ACC112 (cell line): Measurements from ENCODE around the gene FSD1.
"Not testable (repeated sequence)": the region's sequence is repeated elsewhere in the genome, so short reads cannot be mapped to it uniquely, and the experiment has no call there.

Experiments
- H2AFZ ChIP-seq: fragments of 200-600 bp; sonication (generic); one replicate; pipeline ENCODE4 v1.6.0; 2017; ENCODE audit warnings: antibody characterized with exemption, low read length; ENCODE audit not compliant: unreplicated experiment
- H3K27ac ChIP-seq: fragments of 200-600 bp; sonication (generic); 2 replicates; pipeline ENCODE4 v1.5.1; 2014; ENCODE audit warnings: low read depth, mild to moderate bottlenecking, antibody characterized with exemption, low read length, moderate library complexity
- H3K27me3 ChIP-seq: fragments of 200-600 bp; sonication (generic); 2 replicates; pipeline ENCODE4 v1.6.1; 2014; ENCODE audit warnings: mild to moderate bottlenecking, antibody characterized with exemption, low read length, moderate library complexity, mixed read lengths; ENCODE audit not compliant: insufficient read depth
- H3K36me3 ChIP-seq: fragments of 200-600 bp; sonication (generic); 2 replicates; pipeline ENCODE4 v1.6.1; 2016; ENCODE audit warnings: mild to moderate bottlenecking, antibody characterized with exemption, low read length, moderate library complexity, mixed read lengths; ENCODE audit not compliant: insufficient read depth
- H3K4me1 ChIP-seq: fragments of 200-600 bp; sonication (generic); one replicate; pipeline ENCODE4 v1.6.1; 2016; ENCODE audit warnings: low read length, mixed read lengths; ENCODE audit not compliant: insufficient read depth, unreplicated experiment, control insufficient read depth
- H3K4me3 ChIP-seq: fragments of 200-600 bp; sonication (generic); 2 replicates; pipeline ENCODE4 v1.5.1; 2014; ENCODE audit warnings: mild to moderate bottlenecking, low read depth, low read length
- H3K79me2 ChIP-seq: fragments of 200-600 bp; sonication (generic); one replicate; pipeline ENCODE4 v1.6.0; 2016; ENCODE audit warnings: low read length; ENCODE audit not compliant: control insufficient read depth, unreplicated experiment, insufficient read depth

FSD1 gene

DNA sequence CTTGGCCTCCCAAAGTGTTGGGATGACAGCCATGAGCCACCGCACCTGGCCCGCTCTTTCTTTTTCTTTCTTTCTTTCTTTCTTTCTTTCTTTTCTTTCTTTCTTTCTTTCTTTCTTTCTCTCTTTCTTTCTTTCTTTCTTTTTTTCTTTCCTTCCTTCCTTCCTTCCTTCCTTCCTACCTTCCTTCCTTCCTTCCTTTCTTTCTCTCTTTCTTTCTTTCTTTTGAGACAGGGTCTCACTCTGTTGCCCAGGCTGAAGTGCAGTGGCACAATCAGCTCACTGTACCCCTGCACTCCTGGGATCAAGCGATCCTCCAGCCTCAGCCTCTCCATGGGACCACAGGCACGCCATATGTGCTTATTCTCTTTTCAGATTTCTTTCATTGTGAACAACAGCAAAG lies 18.3 kb upstream of the FSD1 start:
- H3K36me3 ChIP-seq, H3K79me2 ChIP-seq: not testable (repeated sequence)

GRCh38 chr19:4288091-4288777 lies 16.2 kb upstream of the FSD1 start:
- Histone ChIP-seq H3K27me3 (peaks cover 7% of the 10 kb centered on the region), H3K36me3 (no peaks in the 10 kb centered on the region), H3K27ac (no peak overlapping the region), H3K4me1 (no peaks in the 10 kb centered on the region), H3K79me2 (no peaks in the 10 kb centered on the region), H2AFZ (no peak overlapping the region), H3K4me3 (no peak overlapping the region)

More for the DNA sequence above, 18.3 kb upstream of the FSD1 start:
- not testable (repeated sequence) for H3K4me1 ChIP-seq, H3K4me3 ChIP-seq, H3K27ac ChIP-seq, H2AFZ ChIP-seq
- H3K27me3 ChIP-seq, result peaks cover 14% of the 10 kb centered on the region

DNA sequence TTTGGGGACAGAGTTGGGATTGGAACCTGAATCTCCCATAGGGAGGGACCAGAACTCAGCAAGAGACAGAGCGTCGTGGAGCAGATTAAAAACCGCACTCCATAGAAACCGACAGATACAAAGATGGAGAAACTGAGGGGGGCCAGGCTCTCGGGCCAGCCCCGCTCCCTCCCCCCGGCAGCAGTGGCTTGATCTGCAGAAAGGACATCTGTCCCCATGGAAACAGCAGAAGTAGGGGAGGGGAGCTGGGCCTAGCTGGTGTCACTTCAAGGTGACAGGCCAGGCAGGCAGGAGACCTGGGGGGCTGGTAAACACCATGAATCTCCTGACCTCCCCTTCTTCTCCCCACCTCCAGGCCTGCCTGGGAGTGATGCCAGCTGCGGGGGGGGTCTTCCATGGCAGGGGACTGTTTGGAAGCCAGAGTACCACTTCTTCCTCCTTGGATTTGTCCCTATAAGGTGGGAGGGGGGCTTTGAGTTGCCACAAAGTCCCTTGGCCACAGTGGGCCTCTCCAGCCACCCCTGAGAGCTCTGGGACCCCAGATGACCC lies 13.1 kb upstream of the FSD1 start:
- Histone ChIP-seq H3K4me1 (no peaks in the 10 kb centered on the region), H3K4me3 (no peak overlapping the region), H2AFZ (no peak overlapping the region), H3K27ac (no peak overlapping the region), H3K36me3 (no peaks in the 10 kb centered on the region), H3K27me3 (no peaks in the 10 kb centered on the region), H3K79me2 (no peaks in the 10 kb centered on the region)

GRCh38 chr19:4292515-4292914 lies 11.9 kb upstream of the FSD1 start:
- Histone ChIP-seq H3K79me2 (no peaks in the 10 kb centered on the region), H3K36me3 (no peaks in the 10 kb centered on the region), H3K4me1 (no peaks in the 10 kb centered on the region), H3K4me3 (no peak overlapping the region), H3K27ac (no peak overlapping the region), H2AFZ (no peak overlapping the region), H3K27me3 (no peaks in the 10 kb centered on the region)

DNA sequence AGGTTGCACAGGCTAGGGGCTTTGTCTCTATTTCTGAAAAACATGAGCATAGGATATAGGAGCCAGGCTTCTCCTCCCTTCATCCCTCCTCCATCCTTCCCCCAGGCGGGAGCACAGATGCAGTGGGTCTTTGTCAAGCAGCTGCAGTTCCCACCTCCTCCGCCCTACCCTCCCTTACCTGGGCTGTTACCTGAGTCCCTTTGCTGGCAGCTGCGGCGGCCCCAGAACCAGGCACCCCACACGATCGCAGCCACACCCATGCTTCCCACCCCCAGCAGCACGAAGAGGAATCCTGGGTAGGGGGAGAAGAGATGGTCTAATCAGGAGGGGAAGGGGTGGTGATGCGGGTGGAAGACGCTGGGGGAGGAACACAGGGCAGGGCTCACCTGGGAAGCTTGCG lies 10.0 kb upstream of the FSD1 start:
- no peak overlapping the region for H2AFZ ChIP-seq
- H3K4me1 ChIP-seq, result no peaks in the 10 kb centered on the region
- H3K27ac ChIP-seq, result no peak overlapping the region
- no peaks in the 10 kb centered on the region for H3K36me3 ChIP-seq
- H3K4me3 ChIP-seq, result no peak overlapping the region
- H3K27me3 ChIP-seq, result no peaks in the 10 kb centered on the region
- H3K79me2 ChIP-seq, result no peaks in the 10 kb centered on the region

GRCh38 chr19:4295972-4296771 lies 8.2 kb upstream of the FSD1 start:
- H3K4me3 ChIP-seq, result no peak overlapping the region
- H3K36me3 ChIP-seq, result no peaks in the 10 kb centered on the region
- H2AFZ ChIP-seq, result no peak overlapping the region
- no peak overlapping the region for H3K27ac ChIP-seq
- H3K4me1 ChIP-seq, result no peaks in the 10 kb centered on the region
- no peaks in the 10 kb centered on the region for H3K79me2 ChIP-seq
- H3K27me3 ChIP-seq, result no peaks in the 10 kb centered on the region

DNA sequence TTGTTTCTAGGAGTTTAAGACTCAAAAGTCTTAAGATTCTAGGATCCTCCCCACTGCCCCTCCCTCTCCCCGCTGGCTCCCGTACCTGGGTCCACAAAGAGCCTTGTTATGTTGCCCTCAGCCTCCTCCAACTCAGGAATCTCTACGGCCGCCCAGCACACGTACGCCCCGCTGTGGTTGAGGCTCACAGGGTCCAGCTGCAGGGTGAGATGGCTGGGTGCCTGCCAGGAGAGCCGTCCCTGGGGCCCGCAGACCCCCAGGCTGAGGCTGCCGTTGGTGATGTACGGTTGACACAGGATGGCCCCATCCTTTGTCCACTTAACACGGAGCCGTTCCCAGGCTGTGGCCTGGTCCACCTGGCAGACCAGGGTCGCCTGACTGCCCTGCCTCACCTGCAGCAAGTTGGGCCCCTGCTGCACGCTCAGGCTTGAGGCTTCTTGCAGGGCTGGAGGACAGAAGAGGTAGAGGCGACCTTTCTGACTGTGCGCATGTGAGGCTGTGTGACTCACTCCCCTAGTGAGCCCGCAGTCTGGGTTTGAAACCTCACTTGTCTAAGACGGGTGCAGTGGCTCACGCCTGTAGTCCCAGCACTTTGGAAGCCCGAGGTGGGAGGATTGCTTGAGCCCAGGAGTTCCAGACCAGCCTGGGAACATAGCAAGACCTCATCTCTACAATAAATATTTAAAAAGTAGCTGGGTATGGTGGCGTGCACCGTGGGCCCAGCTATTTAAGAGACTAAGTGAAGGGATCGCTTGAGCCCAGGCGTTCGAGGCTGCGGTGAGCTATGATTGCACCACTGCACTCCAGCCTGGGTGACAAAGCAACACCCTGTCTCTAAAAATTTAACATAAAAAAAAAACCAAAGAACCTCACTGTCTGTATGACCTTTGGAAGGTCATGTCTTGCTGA lies 6.2 kb upstream of the FSD1 start:
- H3K4me1 ChIP-seq, result no peaks in the 10 kb centered on the region
- H3K4me3 ChIP-seq, result no peak overlapping the region
- H3K36me3 ChIP-seq, result no peaks in the 10 kb centered on the region
- H2AFZ ChIP-seq, result no peak overlapping the region
- H3K79me2 ChIP-seq, result no peaks in the 10 kb centered on the region
- no peaks in the 10 kb centered on the region for H3K27me3 ChIP-seq
- H3K27ac ChIP-seq, result no peak overlapping the region

- Histone ChIP-seq H3K36me3 (no peaks in the 10 kb centered on the region), H3K27ac (no peak overlapping the region), H3K79me2 (no peaks in the 10 kb centered on the region), H3K4me3 (no peak overlapping the region), H3K4me1 (no peaks in the 10 kb centered on the region), H2AFZ (no peak overlapping the region), H3K27me3 (no peaks in the 10 kb centered on the region)
Measured at GRCh38 chr19:4298810-4299550, 5.4 kb upstream of the FSD1 start.

- H3K27ac ChIP-seq, result no peak overlapping the region
- H3K79me2 ChIP-seq, result no peaks in the 10 kb centered on the region
- H3K27me3 ChIP-seq, result no peaks in the 10 kb centered on the region
- no peaks in the 10 kb centered on the region for H3K36me3 ChIP-seq
- H3K4me3 ChIP-seq, result no peak overlapping the region
- H2AFZ ChIP-seq, result no peak overlapping the region
- H3K4me1 ChIP-seq, result no peaks in the 10 kb centered on the region
Measured at GRCh38 chr19:4300589-4300988, 3.8 kb upstream of the FSD1 start.
